Measurements from ENCODE around the gene GPR155.
A peak's percentile ranks its signal among the peaks of the same experiment; 100 is the strongest.
"Not testable (repeated sequence)": the region's sequence is repeated elsewhere in the genome, so short reads cannot be mapped to it uniquely, and the experiment has no call there.

GPR155 gene

DNA sequence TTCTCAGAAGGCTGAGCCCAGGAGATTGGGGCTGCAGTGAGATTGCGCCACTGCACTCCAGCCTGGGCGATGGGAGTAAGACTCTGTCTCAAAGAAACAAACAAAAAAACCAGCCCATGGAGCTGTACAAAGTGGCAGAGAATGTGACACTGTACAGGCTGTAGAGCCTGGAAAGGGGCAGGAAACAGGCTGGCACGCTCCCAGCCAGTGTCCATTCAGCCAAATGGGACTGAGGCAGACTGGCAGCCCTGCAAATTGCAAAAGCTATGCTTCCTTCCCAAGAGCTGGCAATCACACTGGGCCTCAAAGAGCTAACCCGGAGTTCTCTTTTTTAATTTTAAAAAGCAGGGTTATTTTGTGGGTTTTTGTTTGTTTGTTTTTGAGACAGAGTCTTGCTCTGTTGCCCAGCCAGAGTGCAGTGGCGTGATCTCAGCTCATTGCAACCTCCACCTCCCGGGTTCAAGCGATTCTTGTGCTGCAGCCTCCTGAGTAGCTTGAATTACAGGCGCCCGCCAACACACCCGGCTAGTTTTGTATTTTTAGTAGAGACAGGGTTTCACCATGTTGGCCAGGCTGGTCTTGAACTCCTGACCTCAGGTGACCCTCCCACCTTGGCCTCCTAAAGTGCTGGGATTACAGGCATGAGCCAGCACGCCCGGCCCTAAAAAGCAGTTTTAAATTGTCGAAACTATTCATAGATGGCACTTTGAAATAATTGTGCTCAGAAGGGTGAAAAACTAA is 48.5 kb downstream of the GPR155 start:
- no peak for DNase-seq

DNA sequence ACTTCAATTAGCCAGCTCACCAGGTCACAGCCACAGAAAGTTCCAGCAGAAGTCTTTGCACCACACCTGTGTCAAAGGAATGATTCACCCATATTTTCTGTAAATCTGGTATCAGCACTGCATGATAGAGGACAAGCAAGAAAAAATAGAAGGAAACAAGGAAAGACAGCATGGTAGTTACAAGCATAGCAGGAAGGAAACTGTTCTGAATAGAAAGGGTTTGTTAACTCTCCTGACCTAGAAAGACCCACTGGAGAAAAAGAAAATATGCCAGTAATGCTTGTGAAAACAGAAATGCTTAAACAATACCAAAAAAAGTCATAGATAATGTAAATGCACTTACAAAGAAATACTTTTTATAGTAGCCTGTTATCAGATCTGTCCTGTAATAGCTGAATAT is 50.5 kb downstream of the GPR155 start:
- no peak for DNase-seq

DNA sequence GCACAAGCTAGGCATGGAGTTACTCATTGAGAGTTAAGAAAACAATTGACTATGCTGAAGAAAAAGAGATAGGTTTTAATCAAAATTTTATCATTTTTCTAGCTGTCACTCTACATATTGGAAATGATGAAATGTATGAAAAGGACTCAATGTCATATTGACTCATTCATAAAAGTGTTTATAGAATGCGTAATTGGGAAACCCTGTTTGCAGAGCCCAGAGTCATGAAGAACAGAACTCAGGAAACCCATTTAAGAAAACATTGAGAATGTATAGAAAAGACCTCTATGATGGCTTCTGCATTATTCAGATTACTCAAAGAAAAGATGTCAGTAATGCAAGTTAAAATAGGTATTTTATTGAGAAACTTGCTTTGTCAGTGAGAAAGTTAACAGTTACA is 54.9 kb downstream of the GPR155 start:
- no peak for DNase-seq

DNA sequence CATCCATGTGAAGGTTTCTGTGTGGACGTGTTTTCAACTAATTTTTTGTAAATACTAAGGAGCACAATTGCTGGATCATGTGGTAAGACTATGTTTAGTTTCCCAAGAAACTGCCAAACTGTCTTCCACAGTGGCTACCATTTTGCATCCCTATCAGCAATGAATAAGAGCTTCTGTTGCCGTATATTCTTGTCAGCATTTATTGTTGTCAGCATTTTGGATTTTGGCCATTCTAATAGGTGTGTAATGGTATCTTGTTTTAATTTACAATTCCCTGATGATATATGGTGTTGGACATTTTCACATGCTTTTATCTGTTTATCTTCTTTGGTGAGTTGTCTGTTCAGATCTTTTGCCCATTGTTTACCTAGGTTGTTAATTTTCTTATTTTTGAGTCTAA is 56.8 kb downstream of the GPR155 start:
- DNase-seq = no peak

DNA sequence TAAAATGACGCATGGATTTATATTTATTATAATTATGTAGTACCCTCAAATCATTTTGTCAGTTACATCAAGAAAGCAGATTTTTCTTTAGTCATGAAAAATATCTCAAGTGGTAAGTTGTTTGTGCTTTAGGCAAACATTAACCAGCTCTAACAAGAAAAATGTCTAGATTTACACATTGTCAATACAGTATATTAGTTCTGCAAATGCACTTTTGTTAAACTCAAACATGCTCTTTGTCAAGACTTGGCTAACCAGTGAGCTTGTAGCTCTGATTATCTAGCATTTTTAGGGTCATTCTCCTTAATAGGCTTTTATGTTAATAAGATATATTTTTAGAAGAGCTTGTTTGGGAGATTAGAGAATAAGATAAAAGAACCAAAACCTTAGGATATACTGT is 58.6 kb downstream of the GPR155 start:
- DNase-seq = no peak

DNA sequence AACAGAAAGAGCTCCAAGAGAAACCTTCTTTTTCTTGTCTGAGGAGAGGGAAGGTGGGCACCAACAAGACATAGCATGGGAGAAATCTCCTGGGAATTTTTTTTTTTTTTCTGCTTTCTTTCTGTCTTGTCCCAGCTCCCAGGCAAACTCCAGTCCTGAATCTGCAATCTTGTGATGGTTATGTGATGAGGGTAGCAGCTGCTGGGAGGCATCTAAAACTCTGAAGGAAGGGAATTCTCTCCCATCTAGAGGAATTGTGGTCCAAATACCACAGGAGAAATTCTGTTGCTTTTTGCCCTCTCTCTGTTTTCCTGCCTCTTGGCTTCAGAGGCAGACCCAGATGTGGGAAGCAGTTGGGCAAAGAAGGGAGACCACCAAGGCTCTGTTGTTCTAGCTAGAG is 74.6 kb downstream of the GPR155 start:
- no peak for DNase-seq

DNA sequence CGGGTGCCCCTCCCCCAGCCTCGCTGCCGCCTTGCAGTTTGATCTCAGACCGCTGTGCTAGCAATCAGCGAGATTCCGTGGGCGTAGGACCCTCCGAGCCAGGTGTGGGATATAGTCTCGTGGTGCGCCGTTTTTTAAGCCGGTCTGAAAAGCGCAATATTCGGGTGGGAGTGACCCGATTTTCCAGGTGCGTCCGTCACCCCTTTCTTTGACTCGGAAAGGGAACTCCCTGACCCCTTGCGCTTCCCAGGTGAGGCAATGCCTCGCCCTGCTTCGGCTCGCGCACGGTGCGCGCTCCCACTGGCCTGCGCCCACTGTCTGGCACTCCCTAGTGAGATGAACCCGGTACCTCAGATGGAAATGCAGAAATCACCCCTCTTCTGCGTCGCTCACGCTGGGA is 76.8 kb downstream of the GPR155 start:
- DNase-seq = not testable (repeated sequence)

DNA sequence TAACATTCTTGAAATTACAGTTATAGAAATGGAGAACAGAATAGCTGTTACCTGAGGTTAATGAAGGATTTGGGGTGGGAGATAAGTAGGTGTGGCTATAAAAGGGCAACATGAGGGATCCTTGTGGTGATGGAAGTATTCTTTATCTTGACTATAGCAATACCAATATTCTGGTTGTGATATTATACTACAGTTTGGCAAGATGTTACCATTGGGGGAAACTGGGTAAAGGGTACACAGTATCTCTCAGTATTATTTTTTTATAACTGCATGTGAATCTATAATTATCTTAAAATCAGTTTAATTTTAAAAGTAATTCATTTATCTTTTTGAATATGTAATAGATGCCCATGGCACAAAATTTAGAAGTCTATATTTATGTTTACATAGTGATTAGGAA is 83.2 kb downstream of the GPR155 start:
- DNase-seq = no peak

DNA sequence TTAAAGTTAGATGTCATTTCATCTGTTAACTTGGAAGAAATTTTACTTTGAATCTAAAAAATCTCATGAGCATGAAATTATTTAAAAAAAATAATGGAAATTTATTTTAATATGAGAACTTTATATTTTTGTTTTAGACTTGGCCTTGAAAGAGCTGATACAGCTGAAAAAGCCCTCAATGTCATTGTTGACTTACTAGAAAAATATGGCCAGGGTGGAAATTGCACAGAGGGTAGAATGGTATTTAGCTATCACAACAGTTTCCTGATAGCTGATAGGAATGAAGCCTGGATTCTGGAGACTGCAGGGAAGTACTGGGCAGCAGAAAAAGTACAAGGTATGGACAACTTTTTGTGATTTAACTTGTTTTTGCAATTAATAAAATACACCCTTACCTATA is 86.0 kb downstream of the GPR155 start:
- no peak for DNase-seq

DNA sequence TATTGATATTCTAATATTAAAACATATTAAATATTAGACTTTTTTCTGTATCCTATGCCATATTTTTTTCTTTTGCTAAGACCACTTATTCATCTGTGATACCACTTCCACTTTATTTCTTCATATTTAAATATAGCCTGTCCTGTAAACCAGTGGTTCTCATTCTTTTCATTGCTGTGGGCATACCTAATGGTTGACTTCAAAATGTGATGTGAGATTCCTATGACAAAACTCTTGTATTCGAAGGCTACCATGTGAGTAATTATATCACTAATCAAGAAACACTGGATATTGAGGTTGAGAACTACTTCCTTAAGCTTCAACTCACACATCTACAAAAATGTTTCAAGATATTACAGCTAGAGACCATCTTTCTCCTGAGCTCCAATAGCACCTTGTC is 87.7 kb downstream of the GPR155 start:
- DNase-seq = no peak

DNA sequence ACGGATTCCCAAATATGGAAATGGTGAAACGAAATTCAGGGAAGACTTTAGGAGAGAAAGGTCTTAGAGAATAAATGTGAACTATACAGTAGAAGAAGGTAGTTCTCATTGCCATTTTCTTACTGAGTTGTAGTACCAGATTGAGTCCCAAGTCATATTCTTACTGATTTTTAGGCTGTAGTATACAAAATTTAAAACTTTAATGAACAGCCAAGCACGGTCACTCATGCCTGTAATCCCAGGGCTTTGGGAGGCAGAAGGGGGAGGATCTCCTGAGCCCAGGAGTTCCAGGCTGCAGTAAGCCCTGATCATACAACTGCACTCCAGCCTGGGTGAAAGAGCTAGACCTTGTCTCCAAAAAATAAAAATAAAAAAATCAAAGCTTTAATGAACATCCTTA is 89.1 kb downstream of the GPR155 start:
- no peak for DNase-seq

DNA sequence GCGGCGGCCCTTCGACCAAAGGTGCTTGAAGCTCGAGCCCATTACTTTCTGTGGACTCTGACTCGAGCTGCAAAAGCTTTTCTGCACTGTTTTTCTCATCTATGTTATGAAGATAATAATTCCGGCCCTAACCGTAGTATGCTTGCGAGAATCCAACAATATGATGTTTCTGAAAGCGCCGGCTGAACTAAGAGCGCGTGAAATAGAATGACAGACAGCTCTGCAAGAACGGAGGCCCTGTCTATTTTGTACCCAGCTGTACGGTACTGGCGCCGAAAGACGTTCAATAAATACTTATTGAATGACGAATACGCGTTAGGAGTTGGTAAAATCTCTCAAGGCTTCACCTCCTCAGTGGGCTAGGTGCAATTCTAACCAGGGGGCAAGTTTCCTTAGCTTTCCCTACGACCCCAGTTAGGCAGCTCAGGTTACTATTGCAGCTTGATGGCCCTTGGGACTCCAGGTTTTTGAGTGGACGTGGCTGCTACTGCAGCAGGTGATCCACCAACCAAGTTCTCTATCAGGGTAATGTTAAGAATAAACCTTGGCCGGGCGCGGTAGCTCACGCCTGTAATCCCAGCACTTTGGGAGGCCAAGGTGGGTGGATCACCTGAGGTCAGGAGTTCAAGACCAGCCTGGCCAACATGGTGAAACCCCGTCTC is 90.7 kb downstream of the GPR155 start:
- DNase-seq = peak; percentile 36

DNA sequence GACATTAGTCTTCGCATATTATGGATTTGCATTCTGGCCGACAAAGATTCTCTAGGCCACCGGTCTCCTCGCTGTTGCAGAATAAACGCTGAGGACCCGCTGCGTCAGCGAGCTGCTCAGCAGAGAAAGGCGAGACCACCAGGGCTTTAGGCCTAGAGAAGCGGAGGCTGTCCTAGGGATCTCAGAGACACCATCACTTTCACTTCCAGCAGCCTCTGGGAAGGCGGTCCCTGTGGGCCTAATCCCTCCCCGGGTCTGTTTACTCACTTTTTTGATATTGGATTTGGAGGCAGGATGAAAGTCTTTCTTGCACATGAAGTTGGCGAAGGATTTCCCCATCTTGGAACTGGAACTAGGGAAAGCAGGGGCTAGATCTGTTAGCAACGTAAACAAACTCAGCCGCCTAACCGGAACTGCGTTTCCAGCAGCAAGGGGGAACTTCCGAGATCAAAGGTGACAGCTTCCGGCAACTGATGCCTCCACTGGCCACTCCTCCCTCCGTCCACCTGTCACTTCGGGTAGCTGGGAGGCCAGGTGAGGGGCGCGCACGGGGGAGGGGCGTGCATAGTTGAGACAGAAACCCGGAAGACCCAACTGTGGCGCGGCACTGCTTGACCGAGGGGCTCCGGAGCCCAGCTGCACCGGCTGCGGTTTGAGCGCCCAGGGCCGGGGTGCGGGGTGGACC is 91.4 kb downstream of the GPR155 start, which contains the start of gene SCRN3:
Gene SCRN3 (plus strand): TSS at position 447 of the 685 bp plus-strand sequence. CDS start 2,554 bp downstream, outside the sequence.
- peak; percentile 86 for DNase-seq

DNA sequence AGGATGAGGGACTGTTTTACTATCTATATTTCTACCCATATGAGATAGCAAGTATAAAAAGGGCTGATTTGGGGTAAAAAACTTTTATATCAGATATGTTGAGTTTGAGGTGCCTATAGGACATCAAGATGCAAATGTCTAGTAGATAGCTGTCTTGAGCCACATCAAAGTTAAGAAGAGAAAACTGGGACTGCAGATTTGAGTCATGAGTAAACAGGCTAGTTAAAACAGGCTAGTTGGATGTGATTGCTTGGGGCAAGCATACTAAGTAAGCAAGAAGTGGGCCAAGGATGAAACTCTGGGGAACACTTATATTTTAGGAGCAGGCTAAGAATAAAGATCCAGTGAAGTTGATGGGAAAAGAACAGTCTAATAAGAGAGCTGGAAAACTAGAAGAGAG is 94.1 kb downstream of the GPR155 start:
- DNase-seq = no peak

DNA sequence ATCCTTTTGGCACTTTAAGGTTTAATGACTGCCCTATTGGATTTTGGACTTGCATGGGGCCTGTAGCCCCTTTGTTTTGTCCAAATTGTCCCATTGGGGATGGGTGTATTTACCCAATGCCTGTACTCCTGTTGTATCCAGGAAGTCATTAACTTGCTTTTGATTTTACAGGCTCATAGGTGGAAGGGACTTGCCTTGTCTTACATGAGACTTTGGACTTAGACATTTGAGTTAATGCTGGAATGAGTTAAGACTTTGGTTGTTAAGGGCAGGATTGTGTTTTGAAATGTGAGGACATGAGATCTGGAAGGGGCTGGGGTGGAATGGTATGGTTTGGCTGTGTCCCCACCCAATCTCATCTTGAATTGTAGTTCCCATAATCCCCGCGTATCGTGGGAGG is 96.5 kb downstream of the GPR155 start:
- not testable (repeated sequence) for DNase-seq

DNA sequence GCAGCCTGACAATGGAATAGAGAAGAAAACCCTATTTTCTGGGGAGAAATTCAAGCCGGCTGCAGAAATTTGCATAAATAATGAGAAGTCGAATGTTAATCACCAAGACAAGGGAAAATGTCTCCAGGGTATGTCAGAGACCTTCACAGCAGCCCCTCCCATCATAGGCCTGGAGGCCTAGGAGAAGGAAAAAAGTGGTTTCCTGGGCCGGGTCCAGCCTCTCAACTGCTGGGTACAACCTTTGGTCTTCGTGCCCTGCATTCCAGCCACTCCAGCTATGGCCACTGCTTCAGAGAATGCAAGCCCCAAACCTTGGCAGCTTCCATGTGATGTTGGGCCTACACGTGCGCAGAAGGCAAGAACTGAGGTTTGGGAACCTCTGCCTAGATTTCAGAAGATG is 97.3 kb downstream of the GPR155 start:
- no peak for DNase-seq

DNA sequence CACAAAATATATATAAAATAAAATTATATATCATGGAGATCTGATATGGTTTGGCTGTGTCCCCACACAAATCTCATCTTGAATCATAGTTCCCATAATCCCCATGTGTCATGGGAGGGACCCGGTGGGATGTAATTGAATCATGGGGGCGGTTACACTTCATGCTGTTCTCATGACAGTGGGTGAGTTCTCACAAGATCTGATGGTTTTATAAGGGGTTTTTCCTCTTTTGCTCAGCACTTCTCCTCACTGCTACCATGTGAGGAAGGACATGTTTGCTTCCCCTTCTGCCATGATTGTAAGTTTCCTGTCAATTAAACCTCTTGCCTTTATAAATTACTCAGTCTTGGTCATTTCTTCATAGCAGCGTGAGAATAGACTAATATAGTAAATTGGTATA is 98.1 kb downstream of the GPR155 start:
- not testable (repeated sequence) for DNase-seq

DNA sequence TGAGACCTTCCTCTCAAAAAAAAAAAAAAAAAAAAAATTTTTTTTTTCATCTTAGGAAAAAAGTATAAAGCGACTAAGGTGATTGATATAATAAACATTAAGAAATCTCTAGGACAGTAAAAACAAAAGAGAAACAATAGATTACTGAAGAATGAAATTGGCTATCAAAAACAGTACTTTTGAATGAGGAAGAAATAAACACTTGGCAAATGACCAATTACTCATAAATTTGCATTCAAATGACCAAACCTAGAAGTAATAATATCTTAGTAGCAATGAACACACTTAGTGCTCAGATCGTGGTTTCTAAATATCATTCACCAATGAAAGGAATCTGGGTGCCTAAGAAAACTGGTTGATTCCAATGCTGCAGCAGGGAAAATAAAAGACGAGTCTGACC is 101.6 kb downstream of the GPR155 start:
- DNase-seq = no peak

DNA sequence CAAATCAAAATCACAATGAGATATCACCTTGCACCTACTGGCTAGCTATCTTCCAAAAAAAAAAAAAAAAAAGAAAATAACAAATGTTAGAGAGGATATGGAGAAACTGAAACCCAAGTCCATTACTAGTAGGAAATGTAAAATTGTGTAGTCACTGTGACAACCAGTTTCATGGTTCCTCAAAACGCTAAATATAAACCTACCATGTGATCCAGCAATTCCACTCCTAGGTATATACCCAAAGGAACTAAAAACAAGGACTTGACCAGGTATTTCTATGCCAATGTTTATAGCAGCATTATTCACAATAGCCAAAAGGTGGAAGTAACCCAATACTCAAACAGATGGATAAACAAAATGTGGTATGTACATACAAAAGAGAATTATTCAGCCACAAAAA is 103.0 kb downstream of the GPR155 start:
- no peak for DNase-seq
